GM19035 (cell line): ENCODE results near the gene SLC15A1.

Source experiments
- ATAC-seq: cut with Tn5 transposase; IDR thresholded peaks from one replicate; pipeline ENCODE4 v1.9.1; 2021; ENCODE audit not compliant: unreplicated experiment

Gene SLC15A1

GRCh38 chr13:98707281-98707999, 45.0 kb downstream of the SLC15A1 start:
- ATAC-seq: no peak

GRCh38 chr13:98706446-98707110, 45.9 kb downstream of the SLC15A1 start:
- ATAC-seq: no peak

- no peak for ATAC-seq
Observed at GRCh38 chr13:98697791-98698190, 54.7 kb downstream of the SLC15A1 start.

GRCh38 chr13:98693756-98694155, 58.7 kb downstream of the SLC15A1 start:
- no peak for ATAC-seq

- no peak for ATAC-seq
Observed at GRCh38 chr13:98691360-98691759, 61.1 kb downstream of the SLC15A1 start.

- no peak for ATAC-seq
Observed at GRCh38 chr13:98690348-98691022, 62.0 kb downstream of the SLC15A1 start.

- no peak for ATAC-seq
Observed at GRCh38 chr13:98689347-98689968, 63.0 kb downstream of the SLC15A1 start.

- ATAC-seq: no peak
Observed at GRCh38 chr13:98688373-98688772, 64.1 kb downstream of the SLC15A1 start.

- no peak for ATAC-seq
Observed at GRCh38 chr13:98687319-98687718, 65.2 kb downstream of the SLC15A1 start.

GRCh38 chr13:98686270-98686669, 66.2 kb downstream of the SLC15A1 start:
- no peak for ATAC-seq

GRCh38 chr13:98685146-98685545, 67.3 kb downstream of the SLC15A1 start:
- ATAC-seq: no peak

GRCh38 chr13:98681049-98681448, 71.4 kb downstream of the SLC15A1 start:
- no peak for ATAC-seq

- ATAC-seq: no peak
Observed at GRCh38 chr13:98678741-98679140, 73.7 kb downstream of the SLC15A1 start.

- no peak for ATAC-seq
Observed at GRCh38 chr13:98677398-98677797, 75.1 kb downstream of the SLC15A1 start.

GRCh38 chr13:98676239-98676638, 76.2 kb downstream of the SLC15A1 start:
- ATAC-seq: no peak

- ATAC-seq: no peak
Observed at GRCh38 chr13:98675837-98676236, 76.6 kb downstream of the SLC15A1 start.

GRCh38 chr13:98675066-98675465, 77.4 kb downstream of the SLC15A1 start:
- ATAC-seq: no peak

- ATAC-seq: peak; percentile 83
Observed at GRCh38 chr13:98672947-98673613, 79.4 kb downstream of the SLC15A1 start.

GRCh38 chr13:98668155-98668554, 84.3 kb downstream of the SLC15A1 start:
- ATAC-seq: no peak

- ATAC-seq: no peak
Observed at GRCh38 chr13:98665638-98665995, 86.9 kb downstream of the SLC15A1 start.
